ENCODE data around the gene PMEPA1. TPM values are rescaled to one million over a fixed set of nuclear protein-coding genes. Genes with fewer than 3 reads are reported as not detected.

PMEPA1 gene
- total RNA-seq, 2 experiments from 2014 or later: 1.4 to 3.7 TPM

DNA sequence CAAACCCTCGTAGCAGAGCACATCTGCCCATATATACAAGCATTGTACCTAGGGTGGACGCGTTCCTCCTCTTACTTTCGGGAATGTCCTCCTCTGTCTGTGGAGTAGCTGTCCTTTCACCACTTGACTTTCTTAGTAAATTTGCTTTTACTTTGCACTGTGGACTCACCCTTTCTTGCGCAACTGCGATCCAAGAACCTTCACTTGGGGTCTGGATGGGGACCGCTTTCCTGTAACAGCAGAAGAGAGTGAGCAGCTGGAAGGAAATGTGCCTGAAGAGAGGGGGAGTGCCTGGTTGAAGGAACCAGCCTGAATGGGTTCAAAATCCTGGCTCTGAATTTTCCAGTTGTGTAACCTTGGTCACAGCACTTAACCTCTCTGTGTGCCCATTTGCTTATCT, 40.1 kb upstream of the PMEPA1 start:
- H4K20me1 ChIP-seq (ENCODE audit: insufficient read depth, low read length): no peaks in the 10 kb centered on the region
- no peaks in the 10 kb centered on the region for H3K4me1 ChIP-seq (ENCODE audit: insufficient read depth, low read length, poor library complexity, severe bottlenecking)
- H3K4me3 ChIP-seq (ENCODE audit: low read depth, low read length, poor library complexity, severe bottlenecking): no peak overlapping the region
- no peak overlapping the region for H2AFZ ChIP-seq (ENCODE audit: low read length)
- ChIA-PET POLR2A (no interaction called here), CTCF (ENCODE audit: unreplicated experiment) (no interaction called here)
- no peaks in the 10 kb centered on the region for H3K36me3 ChIP-seq (ENCODE audit: insufficient read depth, low read length)
- H3K9me3 ChIP-seq (ENCODE audit: low read length): no peaks in the 10 kb centered on the region
- BruUV-seq (replicated peaks): no TSS peak
- intact Hi-C loops (cut with micrococcal nuclease; ENCODE audit: unreplicated experiment): no loop called here
- no peak for DNase-seq (ENCODE audit: low spot score)
- no peak overlapping the region for H3K4me2 ChIP-seq (ENCODE audit: low read length)
- no peak overlapping the region for H3K27ac ChIP-seq (ENCODE audit: low read depth, low read length, poor library complexity, severe bottlenecking)
- no peaks in the 10 kb centered on the region for H3K79me2 ChIP-seq (ENCODE audit: insufficient read depth, low read depth, low read length)
- no peak for TF ChIP-seq EZH2phosphoT487 (IDR thresholded peaks at IDR 0.05; ENCODE audit: borderline replicate concordance, low read depth, low read length)
- TF ChIP-seq, protein P1, sequence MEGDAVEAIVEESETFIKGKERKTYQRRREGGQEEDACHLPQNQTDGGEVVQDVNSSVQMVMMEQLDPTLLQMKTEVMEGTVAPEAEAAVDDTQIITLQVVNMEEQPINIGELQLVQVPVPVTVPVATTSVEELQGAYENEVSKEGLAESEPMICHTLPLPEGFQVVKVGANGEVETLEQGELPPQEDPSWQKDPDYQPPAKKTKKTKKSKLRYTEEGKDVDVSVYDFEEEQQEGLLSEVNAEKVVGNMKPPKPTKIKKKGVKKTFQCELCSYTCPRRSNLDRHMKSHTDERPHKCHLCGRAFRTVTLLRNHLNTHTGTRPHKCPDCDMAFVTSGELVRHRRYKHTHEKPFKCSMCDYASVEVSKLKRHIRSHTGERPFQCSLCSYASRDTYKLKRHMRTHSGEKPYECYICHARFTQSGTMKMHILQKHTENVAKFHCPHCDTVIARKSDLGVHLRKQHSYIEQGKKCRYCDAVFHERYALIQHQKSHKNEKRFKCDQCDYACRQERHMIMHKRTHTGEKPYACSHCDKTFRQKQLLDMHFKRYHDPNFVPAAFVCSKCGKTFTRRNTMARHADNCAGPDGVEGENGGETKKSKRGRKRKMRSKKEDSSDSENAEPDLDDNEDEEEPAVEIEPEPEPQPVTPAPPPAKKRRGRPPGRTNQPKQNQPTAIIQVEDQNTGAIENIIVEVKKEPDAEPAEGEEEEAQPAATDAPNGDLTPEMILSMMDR (conservative IDR thresholded peaks at IDR 0.05; ENCODE audit: low read length): no peak
- H3K9me2 ChIP-seq (ENCODE audit: insufficient read depth, low read length): no peaks in the 10 kb centered on the region

DNA sequence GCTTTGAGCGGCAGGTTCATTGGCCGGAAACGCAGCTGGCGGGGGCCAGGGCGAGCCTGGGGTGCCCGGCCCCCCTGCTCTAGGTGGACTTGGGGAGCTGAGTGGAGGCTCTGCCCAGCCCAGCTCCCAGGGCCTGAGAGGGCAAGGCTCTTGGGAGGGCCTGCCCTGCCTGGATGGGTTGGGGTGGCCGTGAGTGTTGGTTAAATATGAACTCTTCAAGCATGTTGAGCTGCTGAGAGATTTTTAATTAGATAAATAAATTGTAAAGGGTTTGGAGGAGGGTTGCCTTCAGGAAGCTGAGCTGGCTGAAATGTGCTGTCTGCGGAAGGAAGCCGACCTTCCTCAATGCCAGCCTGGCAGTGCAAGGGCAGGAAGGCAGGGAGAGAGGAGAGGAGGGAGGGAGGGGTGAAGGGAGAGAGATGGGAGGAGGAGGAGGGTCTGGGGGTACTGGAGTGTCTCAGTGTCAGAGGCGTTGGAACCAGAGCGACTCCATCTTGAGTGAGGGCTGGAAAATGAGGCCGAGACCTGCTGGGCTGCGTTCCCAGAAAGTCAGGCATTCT, 39.4 kb upstream of the PMEPA1 start:
- POLR2A ChIA-PET: no interaction called here

DNA sequence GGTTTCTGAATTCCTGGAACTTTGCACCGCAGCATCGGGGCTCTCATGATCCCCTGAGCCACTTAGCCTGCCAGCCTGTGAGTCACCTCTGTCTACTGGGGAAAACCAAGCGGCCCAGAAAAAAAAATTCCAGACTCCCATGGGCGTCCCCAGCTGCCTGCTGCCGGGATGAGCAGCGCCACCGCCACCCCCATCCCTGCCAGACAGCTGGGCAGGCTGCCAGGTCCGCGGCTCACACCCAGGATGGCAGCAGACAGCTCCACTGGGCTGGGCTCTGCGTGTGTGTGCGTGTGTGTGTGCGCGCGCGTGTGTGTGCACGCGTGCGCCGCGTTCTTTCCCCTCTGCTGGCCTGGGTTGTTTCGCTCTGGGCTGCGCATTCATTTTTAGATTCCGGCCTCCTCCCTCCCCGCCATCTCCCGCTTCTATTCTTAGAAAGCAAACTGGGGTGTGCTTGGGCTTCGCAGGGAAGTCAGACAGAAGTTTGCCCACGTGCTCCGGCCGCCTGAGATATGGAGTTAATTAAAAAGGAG, 38.9 kb upstream of the PMEPA1 start:
- ChIA-PET CTCF (ENCODE audit: unreplicated experiment) (no interaction called here), POLR2A (interaction anchor here (0.6 kb wide), 1 partner anchor 289 kb away, joined by 3 read pairs; no protein-coding TSS in a partner anchor)
- H4K20me1 ChIP-seq (ENCODE audit: insufficient read depth, low read length): no peaks in the 10 kb centered on the region
- no peaks in the 10 kb centered on the region for H3K79me2 ChIP-seq (ENCODE audit: insufficient read depth, low read depth, low read length)
- H3K4me3 ChIP-seq (ENCODE audit: low read depth, low read length, poor library complexity, severe bottlenecking): no peak overlapping the region
- no TSS peak for BruUV-seq (replicated peaks)
- H3K9me3 ChIP-seq (ENCODE audit: low read length): no peaks in the 10 kb centered on the region
- no peak overlapping the region for H3K27ac ChIP-seq (ENCODE audit: low read depth, low read length, poor library complexity, severe bottlenecking)
- no peaks in the 10 kb centered on the region for H3K36me3 ChIP-seq (ENCODE audit: insufficient read depth, low read length)
- H2AFZ ChIP-seq (ENCODE audit: low read length): no peak overlapping the region
- H3K4me2 ChIP-seq (ENCODE audit: low read length): no peak overlapping the region
- no peaks in the 10 kb centered on the region for H3K9me2 ChIP-seq (ENCODE audit: insufficient read depth, low read length)
- DNase-seq (ENCODE audit: low spot score): no peak
- TF ChIP-seq, protein P1 (conservative IDR thresholded peaks at IDR 0.05; ENCODE audit: low read length): no peak
- TF ChIP-seq EZH2phosphoT487 (IDR thresholded peaks at IDR 0.05; ENCODE audit: borderline replicate concordance, low read depth, low read length): no peak
- H3K4me1 ChIP-seq (ENCODE audit: insufficient read depth, low read length, poor library complexity, severe bottlenecking): no peaks in the 10 kb centered on the region
- intact Hi-C loops (cut with micrococcal nuclease; ENCODE audit: unreplicated experiment): no loop called here

More for the DNA sequence above, 39.4 kb upstream of the PMEPA1 start:
- TF ChIP-seq EZH2phosphoT487 (IDR thresholded peaks at IDR 0.05; ENCODE audit: borderline replicate concordance, low read depth, low read length): no peak
- TF ChIP-seq, protein P1 (conservative IDR thresholded peaks at IDR 0.05; ENCODE audit: low read length): no peak
- DNase-seq (ENCODE audit: low spot score): no peak
- H3K4me1 ChIP-seq (ENCODE audit: insufficient read depth, low read length, poor library complexity, severe bottlenecking): no peaks in the 10 kb centered on the region
- H3K36me3 ChIP-seq (ENCODE audit: insufficient read depth, low read length): no peaks in the 10 kb centered on the region
- BruUV-seq (replicated peaks): no TSS peak
- CTCF ChIA-PET (ENCODE audit: unreplicated experiment): no interaction called here
- no peaks in the 10 kb centered on the region for H3K79me2 ChIP-seq (ENCODE audit: insufficient read depth, low read depth, low read length)
- H3K4me3 ChIP-seq (ENCODE audit: low read depth, low read length, poor library complexity, severe bottlenecking): no peak overlapping the region
- no peak overlapping the region for H3K4me2 ChIP-seq (ENCODE audit: low read length)
- no peaks in the 10 kb centered on the region for H3K9me2 ChIP-seq (ENCODE audit: insufficient read depth, low read length)
- H4K20me1 ChIP-seq (ENCODE audit: insufficient read depth, low read length): no peaks in the 10 kb centered on the region
- H3K27ac ChIP-seq (ENCODE audit: low read depth, low read length, poor library complexity, severe bottlenecking): no peak overlapping the region
- H2AFZ ChIP-seq (ENCODE audit: low read length): no peak overlapping the region
- intact Hi-C loops (cut with micrococcal nuclease; ENCODE audit: unreplicated experiment): no loop called here
- no peaks in the 10 kb centered on the region for H3K9me3 ChIP-seq (ENCODE audit: low read length)

Measured in OCI-LY7 (cell line).